Transverse colon (tissue), 4 donors: ENCODE data around the gene ITGA3. TPM values are rescaled to one million over a fixed set of nuclear protein-coding genes. Genes with fewer than 3 reads are reported as not detected.

ENCODE experiments used
- DNase-seq: peaks from one replicate; pipeline ENCODE4 v3.0.0-alpha.2; 2019
- H3K27ac ChIP-seq, 4 donors: fragments of 200-600 bp; sonication (generic); 2 replicates each; pipeline ENCODE4 v1.5.1; 2016 to 2018; ENCODE audit warnings: inconsistent platforms in 4 of 4
- H3K27me3 ChIP-seq: fragments of 200-600 bp; sonication (generic); 2 replicates; pipeline ENCODE4 v1.5.1; 2017; ENCODE audit warnings: inconsistent platforms
- H3K36me3 ChIP-seq, 4 donors: fragments of 200-600 bp; sonication (generic); 2 replicates each; pipeline ENCODE4 v1.5.1; 2017 to 2019; ENCODE audit warnings: inconsistent platforms in 4 of 4
- H3K4me1 ChIP-seq, 4 donors: fragments of 200-600 bp; sonication (generic); 2 replicates each; pipeline ENCODE4 v1.5.1; 2017 to 2020; ENCODE audit warnings: inconsistent platforms in 4 of 4
- H3K4me3 ChIP-seq, 4 donors: fragments of 200-600 bp; sonication (generic); 1 replicate in 1 of 4; 2 replicates in 3 of 4; pipeline versions ENCODE4 v1.5.1 to v1.6.1; 2017 to 2019; ENCODE audit warnings: inconsistent platforms in 4 of 4
- H3K9me3 ChIP-seq, 2 donors: fragments of 200-600 bp; sonication (generic); 2 replicates each; pipeline ENCODE4 v1.5.1; 2017 to 2019; ENCODE audit warnings: inconsistent platforms in 2 of 2
- EP300 ChIP-seq: sonication (generic); formaldehyde crosslinking; IDR thresholded peaks from one replicate; pipeline ENCODE4 v1.6.1; 2017; ENCODE audit warnings: antibody characterized with exemption, low read depth
- POLR2A ChIP-seq: fragments of 450-650 bp; IDR thresholded peaks from one replicate; pipeline ENCODE4 v1.6.1; 2016; ENCODE audit warnings: antibody characterized with exemption, mild to moderate bottlenecking, moderate library complexity
- POLR2AphosphoS5 ChIP-seq, 3 donors: sonication (generic); formaldehyde crosslinking; IDR thresholded peaks; one replicate each; pipeline ENCODE4 v1.6.1; 2016; ENCODE audit warnings: antibody characterized with exemption in 3 of 3
- WGBS, 2 donors: methylation state at CpG; one replicate each; pipeline ENCODE4 v1.1.5; 2018; ENCODE audit warnings: low coverage in 1 of 2; 5-methylcytosine and 5-hydroxymethylcytosine counted together
- in situ Hi-C, 4 donors: fragments of 200-750 bp; cut with MboI; loops; one replicate each; pipeline versions ENCODE4 v1.15.0 to v1.15.1; 2017; ENCODE audit warnings: low sequenced_read_pairs in 3 of 4, low pct_ligation_motif_present in 1 of 4, low pct_unique_long_range_greater_than_20kb in 1 of 4
- intact Hi-C: fragments of 100-400 bp; cut with DNase I; formaldehyde crosslinking; loops from one replicate; pipeline ENCODE4 v1.15.1; 2023; ENCODE audit warnings: low total_unique reads
- total RNA-seq, 4 donors: library from RNA; depleted of rRNA; stranded (reverse); fragments of >200 nt; gene quantifications; one replicate each; pipeline ENCODE4 v1.1.0, GENCODE V29; 2016
- TF ChIP-seq, protein P1 (sequence below), 5 experiments: fragments of 200-600 bp in 3 of 5; fragments of 450-650 bp in 2 of 5; sonication (generic) in 3 of 5; IDR thresholded peaks; 1 replicate in 2 of 5; 2 replicates in 3 of 5; pipeline ENCODE4 v1.5.1; 2016 to 2017; ENCODE audit warnings: antibody characterized with exemption in 5 of 5, inconsistent platforms in 3 of 5, mild to moderate bottlenecking in 2 of 5, moderate library complexity in 1 of 5

ITGA3 gene
- total RNA-seq, 4 donors from 2014 or later: 147 to 294 (median 171) TPM

DNA sequence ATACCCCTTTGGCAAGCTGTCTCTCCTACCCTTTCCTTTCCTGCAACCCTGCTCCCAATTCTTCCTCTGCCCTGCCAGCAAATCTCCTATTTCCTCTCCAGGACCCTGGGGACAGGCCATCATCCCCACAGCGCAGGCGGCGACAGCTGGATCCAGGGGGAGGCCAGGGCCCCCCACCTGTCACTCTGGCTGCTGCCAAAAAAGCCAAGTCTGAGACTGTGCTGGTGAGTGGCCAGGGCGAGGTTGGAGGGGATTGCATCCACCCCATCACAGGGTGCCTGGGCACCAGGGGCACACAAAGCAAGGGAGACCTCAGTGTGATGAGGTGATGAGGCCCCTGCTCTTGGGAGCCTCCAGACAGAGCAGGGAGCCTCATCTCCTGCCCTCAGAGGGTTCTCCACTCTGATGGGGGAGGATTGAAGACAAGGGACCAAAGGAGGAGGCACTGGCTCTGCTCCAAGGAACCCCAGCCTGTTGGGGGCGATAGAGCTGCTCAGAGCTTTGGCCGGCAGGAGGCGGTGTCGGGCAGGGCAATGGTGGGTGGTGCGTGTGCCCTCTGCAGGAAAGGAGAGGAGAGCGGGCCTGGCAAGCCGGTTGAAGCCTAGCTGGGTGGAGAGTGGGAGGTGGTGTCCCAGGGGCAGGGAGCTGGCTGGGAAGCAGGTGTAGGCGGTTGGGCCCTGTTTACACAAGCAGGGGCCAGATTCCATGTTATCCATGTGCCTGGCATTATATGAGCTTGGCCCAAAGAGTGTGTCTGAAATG lies 23.6 kb downstream of the ITGA3 start:
- Histone ChIP-seq H3K9me3 (no peaks in the 10 kb centered on the region), H3K27me3 (no peaks in the 10 kb centered on the region), H3K4me1 (peaks cover 0 to 8% (median 0%) of the 10 kb centered on the region in 4 donors), H3K4me3 (no peak overlapping the region), H3K36me3 (peaks cover 0 to 48% (median 3%) of the 10 kb centered on the region in 4 donors), H3K27ac (peak overlapping the region; percentile 3 to 46 (median 20))
- intact Hi-C loops: loop anchor here (10.0 kb wide), 1 partner anchor 215 kb away; no protein-coding TSS in a partner anchor
- TF ChIP-seq POLR2AphosphoS5 (IDR thresholded peaks at IDR 0.05) (peak in 2 of 3 donors; percentile 27 to 30), POLR2A (no peak), EP300 (peak; percentile 10)
- TF ChIP-seq, protein P1, sequence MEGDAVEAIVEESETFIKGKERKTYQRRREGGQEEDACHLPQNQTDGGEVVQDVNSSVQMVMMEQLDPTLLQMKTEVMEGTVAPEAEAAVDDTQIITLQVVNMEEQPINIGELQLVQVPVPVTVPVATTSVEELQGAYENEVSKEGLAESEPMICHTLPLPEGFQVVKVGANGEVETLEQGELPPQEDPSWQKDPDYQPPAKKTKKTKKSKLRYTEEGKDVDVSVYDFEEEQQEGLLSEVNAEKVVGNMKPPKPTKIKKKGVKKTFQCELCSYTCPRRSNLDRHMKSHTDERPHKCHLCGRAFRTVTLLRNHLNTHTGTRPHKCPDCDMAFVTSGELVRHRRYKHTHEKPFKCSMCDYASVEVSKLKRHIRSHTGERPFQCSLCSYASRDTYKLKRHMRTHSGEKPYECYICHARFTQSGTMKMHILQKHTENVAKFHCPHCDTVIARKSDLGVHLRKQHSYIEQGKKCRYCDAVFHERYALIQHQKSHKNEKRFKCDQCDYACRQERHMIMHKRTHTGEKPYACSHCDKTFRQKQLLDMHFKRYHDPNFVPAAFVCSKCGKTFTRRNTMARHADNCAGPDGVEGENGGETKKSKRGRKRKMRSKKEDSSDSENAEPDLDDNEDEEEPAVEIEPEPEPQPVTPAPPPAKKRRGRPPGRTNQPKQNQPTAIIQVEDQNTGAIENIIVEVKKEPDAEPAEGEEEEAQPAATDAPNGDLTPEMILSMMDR (IDR thresholded peaks at IDR 0.05): peak; percentile 56 to 99 (median 77)
- in situ Hi-C loops: loop anchor here in 2 of 4 donors (10.0 kb wide), 1 partner anchor 55 kb away; no protein-coding TSS in a partner anchor
- 57 to 60% methylated on average over 1 to 12 of the region's 12 CpGs for WGBS, 2 donors
- peak; percentile 81 for DNase-seq

DNA sequence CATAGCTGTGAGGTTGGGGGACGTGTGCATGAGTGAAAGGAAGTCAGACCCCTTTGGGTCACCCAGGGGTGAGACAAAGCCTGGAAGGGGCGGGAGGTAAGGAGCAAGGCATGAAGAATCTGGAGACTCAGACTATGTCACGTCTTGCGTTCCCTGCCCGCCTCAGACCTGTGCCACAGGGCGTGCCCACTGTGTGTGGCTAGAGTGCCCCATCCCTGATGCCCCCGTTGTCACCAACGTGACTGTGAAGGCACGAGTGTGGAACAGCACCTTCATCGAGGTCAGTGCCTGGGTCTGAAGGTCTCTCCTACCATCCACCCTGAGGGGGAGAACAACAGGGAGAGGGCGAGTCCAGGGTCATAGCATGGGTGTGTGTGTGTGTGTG lies 24.2 kb downstream of the ITGA3 start:
- intact Hi-C loops (no loop called here), in situ Hi-C loops (loop anchor here in 2 of 4 donors (10.0 kb wide), 1 partner anchor 55 kb away; no protein-coding TSS in a partner anchor)
- no peaks in the 10 kb centered on the region for H3K9me3 ChIP-seq
- H3K27ac ChIP-seq: peak overlapping the region; percentile 3 to 46 (median 20)
- DNase-seq: no peak
- H3K4me1 ChIP-seq: peaks cover 0 to 8% (median 0%) of the 10 kb centered on the region in 4 donors
- 50 to 72% methylated on average over 2 to 11 of the region's 11 CpGs for WGBS, 2 donors
- no peak overlapping the region for H3K4me3 ChIP-seq
- H3K27me3 ChIP-seq: no peaks in the 10 kb centered on the region
- TF ChIP-seq, protein P1 (IDR thresholded peaks at IDR 0.05): no peak
- TF ChIP-seq EP300: no peak
- TF ChIP-seq POLR2A: no peak
- no peak for TF ChIP-seq POLR2AphosphoS5 (IDR thresholded peaks at IDR 0.05)
- H3K36me3 ChIP-seq: peaks cover 0 to 44% (median 3%) of the 10 kb centered on the region in 4 donors

DNA sequence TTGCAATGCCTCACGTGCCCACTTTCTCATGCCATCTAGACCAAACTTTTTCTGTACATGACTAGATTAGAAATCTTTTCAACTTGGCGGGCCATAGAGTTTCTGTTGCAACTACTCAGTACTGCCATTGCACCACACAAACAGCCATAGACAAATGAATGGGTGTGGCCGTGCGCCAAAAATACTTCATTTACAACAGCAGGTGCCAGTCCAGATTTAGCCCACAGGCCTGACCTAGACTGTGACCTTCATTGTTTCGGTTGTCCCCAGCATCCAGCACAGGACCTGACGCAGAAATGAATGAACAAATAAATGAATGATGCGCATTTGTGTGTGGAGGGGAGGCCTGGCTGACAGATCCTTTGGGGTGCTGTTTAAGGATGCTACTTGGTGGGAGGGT lies 24.9 kb downstream of the ITGA3 start:
- Histone ChIP-seq H3K9me3 (no peaks in the 10 kb centered on the region), H3K36me3 (peaks cover 0 to 37% (median 0%) of the 10 kb centered on the region in 4 donors), H3K27ac (no peak overlapping the region), H3K4me3 (no peak overlapping the region), H3K4me1 (peaks cover 0 to 8% (median 0%) of the 10 kb centered on the region in 4 donors), H3K27me3 (no peaks in the 10 kb centered on the region)
- in situ Hi-C loops: loop anchor here in 2 of 4 donors (10.0 kb wide), 1 partner anchor 56 kb away; no protein-coding TSS in a partner anchor
- DNase-seq: peak; percentile 67
- TF ChIP-seq, protein P1 (IDR thresholded peaks at IDR 0.05): no peak
- TF ChIP-seq POLR2A (no peak), POLR2AphosphoS5 (IDR thresholded peaks at IDR 0.05) (no peak), EP300 (no peak)
- intact Hi-C loops: no loop called here
- WGBS, 2 donors: 80% methylated on average over 7 of the region's 7 CpGs; no CpG with 5 or more reads in 1 of the 2 donors

DNA sequence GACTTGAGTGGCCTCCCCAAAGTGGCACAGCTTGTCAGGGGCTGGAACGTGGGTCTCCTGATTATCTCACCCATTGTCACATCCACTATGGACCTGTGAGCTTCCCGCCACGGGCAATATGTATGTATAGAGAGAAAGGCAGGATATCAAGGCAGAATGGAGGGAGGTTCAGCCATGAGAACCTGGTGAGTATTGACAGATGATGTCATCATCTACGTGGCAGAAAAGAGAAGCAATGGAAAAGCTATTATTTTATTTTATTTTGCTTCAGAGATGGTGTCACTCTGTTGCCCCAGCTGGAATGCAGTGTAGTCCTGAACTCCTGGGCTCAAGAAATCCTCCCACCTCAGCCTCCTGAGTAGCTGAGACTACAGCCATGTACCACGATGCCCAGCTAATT lies 25.8 kb downstream of the ITGA3 start:
- intact Hi-C loops: no loop called here
- Histone ChIP-seq H3K4me3 (no peak overlapping the region), H3K36me3 (peaks cover 0 to 29% (median 0%) of the 10 kb centered on the region in 4 donors), H3K27ac (no peak overlapping the region), H3K27me3 (no peaks in the 10 kb centered on the region), H3K4me1 (peaks cover 0 to 8% (median 0%) of the 10 kb centered on the region in 4 donors), H3K9me3 (no peaks in the 10 kb centered on the region)
- TF ChIP-seq, protein P1 (IDR thresholded peaks at IDR 0.05): no peak
- TF ChIP-seq EP300 (no peak), POLR2A (no peak)
- no peak for DNase-seq
- in situ Hi-C loops: loop anchor here in 2 of 4 donors (10.0 kb wide), 1 partner anchor 57 kb away; no protein-coding TSS in a partner anchor
- 77 to 83% methylated on average over 4 to 5 of the region's 5 CpGs for WGBS, 2 donors
